ENCODE measurements around the gene MACROD2.

GRCh38 chr20:15214051-15214450 is 1218.7 kb downstream of the MACROD2 start:
- TF ChIP-seq CTCF (IDR thresholded peaks at IDR 0.05; ENCODE audit: insufficient read depth, low read depth, low read length) (no peak), EZH2 (IDR thresholded peaks at IDR 0.05; ENCODE audit: insufficient read depth, low read length) (no peak)
